Activated CD4-positive, alpha-beta T cell treated with anti-CD3 and anti-CD28 coated beads, Interleukin-2, amount 50 U/mL, for 1 hour (primary cell): ENCODE results near the gene CHAT.

Experiments used
- DNase-seq: peaks from one replicate; pipeline ENCODE4 v3.0.0-alpha.2; 2020

Gene CHAT

DNA sequence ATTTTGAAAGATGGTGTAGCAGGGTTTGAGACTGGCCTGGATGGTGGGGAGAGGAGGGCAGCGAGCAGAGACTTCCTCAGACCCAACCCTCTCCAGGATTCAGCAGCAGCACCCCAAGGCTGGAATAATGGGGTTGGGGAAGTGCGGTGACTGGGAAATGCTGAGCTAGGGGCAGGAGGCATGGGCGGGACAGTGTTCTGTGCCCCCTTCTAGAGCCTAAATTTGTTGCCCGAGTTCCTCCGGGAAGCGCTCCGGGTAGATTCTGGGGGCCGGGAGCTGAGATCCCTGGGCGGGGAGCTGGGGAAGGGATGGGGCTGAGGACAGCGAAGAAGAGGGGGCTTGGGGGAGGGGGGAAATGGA is at the start of gene CHAT:
Gene CHAT, plus strand, starts transcription at position 156 of the 360 bp plus-strand sequence. Its CDS starts 153 bp downstream, at position 309.
- no peak for DNase-seq

DNA sequence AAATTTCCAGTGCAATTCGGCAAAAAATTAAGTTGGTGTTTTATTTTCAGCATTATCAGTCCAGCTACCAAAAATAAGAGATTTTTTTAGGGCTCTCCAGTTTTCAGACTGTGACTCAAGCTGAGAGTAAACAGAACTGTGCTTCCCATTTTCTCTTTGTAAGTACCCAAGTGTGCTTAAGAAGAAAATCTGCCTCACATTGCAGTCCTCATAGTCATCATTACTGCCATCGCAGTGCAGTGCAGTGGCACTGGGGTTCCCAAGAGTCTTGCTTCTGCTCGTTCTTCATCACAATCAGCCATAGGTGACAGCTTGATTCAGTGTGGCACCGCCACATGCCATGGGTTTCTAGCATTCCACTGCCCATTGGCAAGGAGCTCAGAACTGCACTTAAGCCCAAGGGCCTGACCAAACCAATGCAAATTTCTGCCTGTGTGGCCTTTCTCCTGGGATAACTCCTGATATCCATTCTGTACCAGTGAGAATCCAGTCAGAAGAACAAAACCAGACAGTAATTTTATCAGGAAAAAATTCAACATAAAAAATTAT is 49.3 kb upstream of the CHAT start:
- no peak for DNase-seq

DNA sequence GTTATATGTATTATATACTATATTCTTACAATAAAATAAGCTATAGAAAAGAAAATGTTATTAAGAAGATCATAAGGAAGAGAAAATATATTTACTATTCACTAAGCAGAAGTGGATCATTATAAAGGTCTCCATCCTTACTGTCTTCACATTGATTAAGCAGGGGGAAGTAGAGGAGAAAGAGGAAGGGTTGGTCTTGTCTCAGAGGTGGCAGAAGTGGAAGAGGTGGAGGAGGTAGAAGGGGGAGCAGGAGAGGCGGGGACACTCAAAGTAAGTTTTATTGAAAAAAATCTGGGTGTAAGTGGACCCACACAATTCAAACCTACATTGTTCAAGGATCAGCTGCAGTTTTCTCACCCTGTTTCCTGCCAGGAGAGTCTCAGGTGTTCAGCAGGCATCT is 46.0 kb upstream of the CHAT start:
- no peak for DNase-seq

- no peak for DNase-seq
Measured at GRCh38 chr10:49568235-49568634, 45.6 kb upstream of the CHAT start.

DNA sequence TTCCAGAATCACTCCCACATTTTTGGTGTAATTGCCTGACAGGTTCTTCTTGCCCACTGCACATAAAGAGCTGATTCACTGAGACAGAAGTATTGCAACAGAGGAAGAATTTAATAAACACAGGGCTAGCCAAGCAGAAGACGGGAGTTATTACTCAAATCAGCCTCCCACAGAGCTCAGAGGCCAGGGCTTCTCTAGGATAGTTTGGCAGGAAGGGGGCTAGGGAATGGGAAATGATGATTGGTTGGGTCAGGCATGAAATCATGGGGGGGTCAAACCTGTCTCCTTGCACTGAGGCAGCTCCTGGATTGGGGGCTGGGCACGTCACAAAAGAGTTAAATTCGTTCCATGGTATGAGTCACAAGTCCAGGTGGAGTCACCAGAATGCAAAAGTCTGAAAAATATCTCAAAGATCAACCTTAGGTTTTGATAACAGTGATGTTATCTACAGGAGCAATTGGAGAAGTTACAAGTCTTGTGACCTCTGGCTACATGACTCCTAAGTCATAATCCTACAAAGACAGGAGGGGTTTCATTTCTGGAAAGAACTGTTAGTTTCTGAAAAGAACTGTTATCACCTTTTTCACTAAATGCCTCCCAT is 44.7 kb upstream of the CHAT start:
- no peak for DNase-seq

DNA sequence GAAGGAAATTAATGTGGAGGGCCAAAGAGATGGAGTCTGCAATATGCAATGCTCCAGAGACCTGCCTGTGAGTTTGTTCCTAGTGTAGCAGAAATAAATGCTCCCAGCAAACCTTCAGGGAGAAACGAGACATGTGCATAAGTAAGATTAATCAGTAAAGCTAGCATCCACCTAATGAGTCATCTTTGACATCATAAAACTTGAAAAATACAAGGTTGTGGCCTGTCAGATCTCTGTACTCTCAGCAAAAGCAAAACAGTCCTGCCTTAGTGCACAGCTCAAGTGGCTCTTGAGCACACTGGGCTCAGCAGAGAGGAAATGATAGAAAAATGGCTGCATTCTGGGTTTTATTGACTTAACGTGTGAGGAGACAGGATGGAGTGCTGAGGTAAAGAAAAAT is 42.4 kb upstream of the CHAT start:
- DNase-seq = no peak

DNA sequence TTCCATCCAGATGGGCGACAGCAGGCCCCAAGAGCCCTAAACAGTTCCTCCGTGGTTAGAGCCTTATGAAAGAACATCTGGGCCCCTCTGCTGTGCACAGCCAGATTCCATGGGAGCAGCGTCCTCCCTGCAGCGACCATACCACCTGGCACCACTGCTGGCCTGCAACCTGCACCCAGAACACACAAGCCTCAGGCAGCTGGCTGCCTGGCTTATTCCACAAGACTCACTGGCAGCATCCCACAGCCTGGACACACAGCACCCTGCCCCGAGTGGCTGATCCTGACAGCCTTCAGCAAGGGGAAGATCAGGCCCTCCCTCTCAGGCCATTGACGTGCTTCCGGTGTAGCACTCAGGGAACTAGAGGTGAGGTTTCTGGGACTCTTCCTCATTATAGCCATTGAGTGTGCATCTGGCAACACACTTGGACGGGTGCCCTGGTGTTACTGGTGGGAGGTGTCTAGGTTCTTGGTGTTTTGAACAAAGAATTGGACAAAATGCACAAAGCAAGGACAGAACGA is 41.2 kb upstream of the CHAT start:
- DNase-seq = no peak

DNA sequence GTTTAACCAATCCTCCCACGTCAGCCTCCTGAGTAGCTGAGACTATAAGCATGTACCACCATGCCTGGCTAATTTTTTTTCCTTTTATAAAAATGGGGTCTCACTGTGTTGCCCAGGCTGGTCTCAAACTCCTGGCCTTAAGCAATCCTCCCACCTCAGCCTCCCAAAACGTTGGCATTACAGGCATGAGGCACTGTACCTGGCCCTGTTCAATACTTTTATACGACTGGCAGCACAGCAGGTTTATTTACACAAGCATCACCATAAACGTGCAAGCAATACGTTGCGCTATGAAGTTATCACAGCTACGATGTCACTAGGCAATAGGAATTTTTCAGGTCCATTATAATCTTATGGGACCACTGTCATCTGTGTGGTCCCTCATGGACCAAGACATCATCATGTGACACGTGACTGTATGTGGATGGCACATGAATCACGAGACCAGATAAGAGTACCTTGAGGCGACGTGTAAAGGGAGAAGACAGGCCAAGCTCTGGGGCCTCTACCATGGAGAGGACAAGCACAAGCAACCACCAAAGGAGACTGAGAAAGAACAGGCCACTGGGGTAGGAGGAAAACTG is 38.3 kb upstream of the CHAT start:
- DNase-seq = no peak

GRCh38 chr10:49577182-49577925 is 36.5 kb upstream of the CHAT start:
- DNase-seq = no peak

GRCh38 chr10:49578392-49578791 is 35.4 kb upstream of the CHAT start:
- DNase-seq = no peak

DNA sequence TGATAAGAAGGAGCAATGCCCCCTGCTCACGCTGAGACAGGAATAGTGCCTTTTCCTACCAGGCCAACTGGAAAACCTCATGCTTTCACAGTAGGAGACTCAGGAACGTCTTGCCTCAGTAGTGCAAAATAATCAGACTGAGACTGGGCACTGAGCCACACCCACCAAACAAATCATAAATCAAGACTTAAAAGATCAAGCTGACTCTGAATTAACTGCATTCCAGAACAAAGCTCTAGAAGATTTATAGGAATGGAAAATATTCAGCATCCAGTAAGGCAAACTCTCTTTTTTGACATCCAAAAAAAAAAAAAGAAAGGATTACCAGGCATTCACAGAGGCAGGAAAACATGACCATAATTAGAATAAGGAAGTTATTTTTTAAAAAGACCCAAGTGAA is 34.2 kb upstream of the CHAT start:
- no peak for DNase-seq

- DNase-seq = no peak
Measured at GRCh38 chr10:49585387-49585786, 28.4 kb upstream of the CHAT start.

- no peak for DNase-seq
Measured at GRCh38 chr10:49587981-49588380, 25.9 kb upstream of the CHAT start.

GRCh38 chr10:49592726-49593563 is 20.9 kb upstream of the CHAT start:
- peak; percentile 51 for DNase-seq

DNA sequence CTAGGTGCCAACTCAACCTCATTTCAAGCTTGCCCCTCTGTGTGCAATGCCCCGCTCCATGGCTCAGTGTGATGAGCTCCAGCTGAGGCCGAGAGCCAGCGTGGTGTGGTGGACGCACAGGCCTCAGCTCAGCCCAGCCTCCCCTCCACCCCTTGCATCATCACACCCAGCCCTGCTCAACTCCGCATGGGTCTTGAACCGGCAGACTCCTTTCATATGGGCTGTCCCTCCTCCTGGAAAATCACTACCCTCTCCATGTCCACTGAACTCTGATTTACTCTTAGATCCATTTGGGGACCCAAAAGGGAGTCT is 20.3 kb upstream of the CHAT start:
- no peak for DNase-seq

DNA sequence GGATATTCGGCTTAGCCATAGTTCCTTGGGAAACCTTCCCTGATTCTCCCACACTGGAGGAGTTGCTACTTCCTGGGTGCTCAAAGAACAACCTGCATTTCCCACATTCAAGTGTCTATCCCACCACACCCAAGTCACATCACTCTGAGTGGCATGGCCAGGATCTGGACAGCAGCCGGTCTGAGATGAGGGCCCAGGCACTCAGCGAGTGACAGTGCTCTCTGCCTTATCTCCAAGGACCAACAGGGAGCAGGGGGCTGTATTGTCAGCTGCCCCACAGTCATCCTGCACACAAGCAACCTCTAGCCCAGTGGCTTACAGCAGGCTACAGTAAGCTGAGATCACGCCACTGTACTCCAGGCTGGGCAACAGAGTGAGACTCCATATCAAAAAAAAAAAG is 19.8 kb upstream of the CHAT start:
- DNase-seq = no peak

DNA sequence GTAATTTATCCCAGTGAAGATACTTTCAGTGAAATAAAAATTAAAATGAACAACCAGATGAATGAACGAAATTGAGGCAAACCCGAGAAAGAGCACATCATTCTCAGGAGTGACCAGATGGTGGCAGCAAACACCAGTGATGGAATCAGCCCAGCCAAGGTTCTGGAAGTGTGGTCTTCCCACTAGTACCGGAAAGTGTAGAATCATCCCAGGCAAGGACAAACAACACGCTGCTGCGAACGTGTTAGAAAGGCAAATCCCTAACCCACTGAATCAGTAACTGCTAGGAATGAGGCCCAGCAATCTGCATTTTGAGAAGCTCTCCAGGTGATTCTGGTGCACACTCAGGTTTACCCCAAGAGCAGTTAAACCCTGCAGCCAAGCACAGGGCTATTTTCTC is 19.2 kb upstream of the CHAT start:
- DNase-seq = no peak

GRCh38 chr10:49595003-49595712 is 18.7 kb upstream of the CHAT start:
- DNase-seq = no peak

DNA sequence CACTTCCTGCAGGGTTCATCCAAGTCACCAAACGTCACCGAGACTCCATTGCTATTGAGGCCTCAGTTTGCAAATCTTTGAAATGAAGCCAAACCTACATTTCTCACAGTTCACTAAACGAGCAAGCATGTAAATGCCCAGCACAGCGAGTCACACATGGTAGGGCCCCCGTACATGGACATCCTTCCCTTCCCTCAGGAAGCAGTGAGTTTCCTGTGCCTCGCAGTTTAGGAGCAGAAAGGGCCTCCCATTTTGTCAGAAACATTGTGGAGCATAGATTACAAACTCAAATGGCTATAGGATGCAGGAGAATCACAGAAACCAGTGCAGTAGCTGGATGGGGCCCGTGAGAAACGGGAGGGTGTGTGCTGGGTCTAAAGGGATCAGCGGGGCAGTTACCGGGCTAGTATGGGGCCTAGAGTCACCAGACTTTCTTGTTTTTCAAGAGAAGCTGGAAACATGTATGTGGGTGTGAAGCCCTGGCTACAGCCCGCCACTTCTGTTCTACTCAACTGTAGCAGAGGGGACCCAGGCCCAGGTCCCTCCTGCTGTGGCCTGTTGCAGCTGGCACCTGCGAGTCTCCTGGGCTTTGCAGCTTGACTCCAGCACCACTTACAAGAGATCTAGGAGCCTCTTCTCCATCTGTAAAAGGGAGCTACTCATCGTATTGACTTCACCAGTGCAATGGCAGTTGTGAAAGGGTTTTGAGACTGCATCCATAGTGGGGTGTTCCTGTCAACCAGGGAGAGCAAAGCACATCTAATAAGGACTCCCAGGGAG is 17.9 kb upstream of the CHAT start:
- DNase-seq = no peak

DNA sequence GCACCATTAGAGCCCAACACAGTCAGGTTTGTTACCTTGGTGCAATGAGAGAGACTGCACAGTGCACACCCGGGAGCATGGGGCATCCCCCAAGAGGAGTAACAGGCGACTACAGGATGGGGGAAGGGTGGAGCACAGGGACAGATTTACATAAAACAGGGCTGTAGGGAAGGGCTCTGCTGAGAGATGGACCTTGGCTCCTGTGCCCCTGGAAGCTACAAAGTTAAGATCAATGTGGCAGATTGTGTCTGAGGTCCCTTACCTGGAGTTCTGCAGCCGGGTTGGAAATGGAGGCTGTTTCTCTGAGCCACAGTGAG is 17.4 kb upstream of the CHAT start:
- no peak for DNase-seq

DNA sequence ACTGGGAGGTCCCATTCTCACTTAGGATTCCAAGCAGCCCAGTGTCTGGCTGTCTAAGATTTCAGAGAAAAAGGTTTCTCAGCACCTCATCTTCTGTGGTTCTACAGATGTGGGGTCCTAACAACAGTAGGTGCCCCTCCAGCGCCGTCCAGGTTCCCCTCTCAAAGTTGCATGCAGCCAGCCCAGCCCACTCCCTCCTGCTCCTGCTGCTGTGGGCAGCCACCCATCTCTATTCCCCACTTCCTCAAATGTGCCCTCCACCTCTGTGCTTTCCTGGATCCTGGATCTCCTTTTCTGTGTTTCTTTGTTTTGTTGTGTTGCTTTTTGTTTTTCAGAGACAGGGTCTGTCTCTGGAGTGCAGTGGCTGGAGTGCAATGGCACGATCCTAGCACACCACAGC is 17.0 kb upstream of the CHAT start:
- DNase-seq = no peak
